Spleen (tissue), 7 donors: ENCODE data around the gene TLX2.

Experiments used
- POLR2A ChIP-seq, 3 donors: fragments of 450-650 bp; IDR thresholded peaks; one replicate each; pipeline ENCODE4 v1.5.1; 2017; ENCODE audit warnings: antibody characterized with exemption in 3 of 3, mild to moderate bottlenecking in 1 of 3
- TF ChIP-seq, protein P1 (sequence below), 11 experiments: fragments of 200-600 bp in 7 of 11; fragments of 450-650 bp in 4 of 11; sonication (generic) in 4 of 11; IDR thresholded peaks in 8 of 11; conservative IDR thresholded peaks in 3 of 11; 1 replicate in 7 of 11; 2 replicates in 4 of 11; pipeline versions ENCODE4 v1.4.0 to v1.8.0; 2016 to 2021; ENCODE audit warnings: antibody characterized with exemption in 11 of 11, inconsistent platforms in 4 of 11, mild to moderate bottlenecking in 1 of 11
- donor health status: DM: no; HTN: no; CAD: no; lungs with moderate emphysema.
- donor health status: DM: no; HTN: no; CAD: no.
- donor health status: DM: no; HTN: no; CAD: no.

DNA sequence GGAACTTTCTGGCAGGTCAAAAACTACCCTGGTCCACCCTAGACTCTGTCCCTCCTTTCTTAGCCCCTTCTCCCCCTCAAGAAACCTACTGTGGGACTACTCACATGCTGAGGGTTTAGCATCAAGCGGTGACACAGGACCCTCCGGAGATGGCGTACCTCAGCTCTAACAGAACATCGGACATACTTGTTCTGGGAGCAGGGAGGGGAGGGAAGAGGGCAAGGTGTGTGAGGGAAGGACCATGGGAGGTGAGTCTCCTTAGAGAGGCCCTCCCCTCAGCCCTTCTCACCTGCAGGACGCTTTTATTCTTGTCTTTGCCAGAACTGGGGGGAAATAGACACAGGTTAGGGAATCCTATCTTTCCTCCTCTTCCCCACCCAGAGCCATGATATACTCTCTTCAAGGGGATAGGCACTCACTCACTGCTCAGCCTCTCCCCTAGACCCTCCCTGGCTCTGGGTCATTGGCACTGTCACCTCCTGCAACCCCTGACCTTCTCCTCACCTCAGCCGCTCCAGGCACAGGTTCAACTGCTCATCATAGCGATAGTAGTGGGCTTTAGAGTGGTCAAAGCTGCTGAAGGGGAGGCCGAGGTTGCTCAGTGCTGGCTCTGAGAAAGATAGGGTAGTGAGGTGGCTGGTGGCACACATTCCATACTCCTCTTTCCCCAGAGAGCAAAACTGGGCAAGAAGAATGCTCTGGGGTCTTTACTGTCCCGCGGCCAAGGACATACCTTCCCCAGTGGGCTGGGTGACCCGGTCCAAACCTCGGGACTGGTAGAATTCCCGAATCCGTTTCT, 8.6 kb upstream of the TLX2 start:
- TF ChIP-seq, protein P1, sequence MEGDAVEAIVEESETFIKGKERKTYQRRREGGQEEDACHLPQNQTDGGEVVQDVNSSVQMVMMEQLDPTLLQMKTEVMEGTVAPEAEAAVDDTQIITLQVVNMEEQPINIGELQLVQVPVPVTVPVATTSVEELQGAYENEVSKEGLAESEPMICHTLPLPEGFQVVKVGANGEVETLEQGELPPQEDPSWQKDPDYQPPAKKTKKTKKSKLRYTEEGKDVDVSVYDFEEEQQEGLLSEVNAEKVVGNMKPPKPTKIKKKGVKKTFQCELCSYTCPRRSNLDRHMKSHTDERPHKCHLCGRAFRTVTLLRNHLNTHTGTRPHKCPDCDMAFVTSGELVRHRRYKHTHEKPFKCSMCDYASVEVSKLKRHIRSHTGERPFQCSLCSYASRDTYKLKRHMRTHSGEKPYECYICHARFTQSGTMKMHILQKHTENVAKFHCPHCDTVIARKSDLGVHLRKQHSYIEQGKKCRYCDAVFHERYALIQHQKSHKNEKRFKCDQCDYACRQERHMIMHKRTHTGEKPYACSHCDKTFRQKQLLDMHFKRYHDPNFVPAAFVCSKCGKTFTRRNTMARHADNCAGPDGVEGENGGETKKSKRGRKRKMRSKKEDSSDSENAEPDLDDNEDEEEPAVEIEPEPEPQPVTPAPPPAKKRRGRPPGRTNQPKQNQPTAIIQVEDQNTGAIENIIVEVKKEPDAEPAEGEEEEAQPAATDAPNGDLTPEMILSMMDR (IDR thresholded peaks at IDR 0.05 in 8 of 11, conservative IDR thresholded peaks at IDR 0.05 in 3 of 11) = no peak
- TF ChIP-seq POLR2A (IDR thresholded peaks at IDR 0.05) = no peak
